Stimulated activated CD4-positive, alpha-beta T cell treated with anti-CD3 and anti-CD28 coated beads, Interleukin-1b, Interleukin-23, amount 100 ng/mL, for 48 hours (primary cell): ENCODE measurements around the gene ATXN10.
"Not testable (repeated sequence)": the region's sequence is repeated elsewhere in the genome, so short reads cannot be mapped to it uniquely, and the experiment has no call there.

Experiments used
- DNase-seq: peaks from one replicate; pipeline ENCODE4 v3.0.0-alpha.2; 2020

The ATXN10 gene

DNA sequence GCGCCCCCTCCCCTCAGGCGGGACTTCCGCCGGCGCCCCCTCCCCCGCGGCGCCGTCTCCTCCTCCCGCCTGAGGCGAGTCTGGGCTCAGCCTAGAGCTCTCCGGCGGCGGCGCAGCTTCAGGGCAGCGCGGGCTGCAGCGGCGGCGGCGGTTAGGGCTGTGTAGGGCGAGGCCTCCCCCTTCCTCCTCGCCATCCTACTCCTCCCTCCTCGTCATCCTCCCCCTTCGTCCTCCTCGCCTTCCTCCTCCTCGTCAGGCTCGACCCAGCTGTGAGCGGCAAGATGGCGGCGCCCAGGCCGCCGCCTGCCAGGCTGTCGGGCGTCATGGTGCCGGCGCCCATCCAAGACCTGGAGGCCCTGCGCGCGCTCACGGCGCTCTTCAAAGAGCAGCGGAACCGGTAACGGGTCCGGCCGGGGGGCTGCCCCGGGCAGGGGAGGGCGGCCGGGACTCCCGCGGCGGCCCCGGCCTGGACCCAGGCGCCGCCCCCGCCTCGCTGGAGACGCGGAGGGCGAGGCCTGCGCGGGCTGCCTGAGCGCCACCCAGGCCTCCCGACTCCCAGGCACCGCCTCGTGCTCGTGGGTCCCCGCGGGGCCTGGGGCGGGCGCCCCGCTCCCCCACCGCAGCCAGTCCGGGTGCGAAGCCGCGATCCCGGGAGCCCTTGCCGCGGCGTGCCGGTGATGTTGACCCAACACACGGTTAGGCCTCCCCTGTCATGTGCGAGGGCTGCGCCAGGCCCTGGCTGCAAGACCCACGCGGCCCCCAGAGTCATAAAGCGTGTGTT is at the start of gene ATXN10:
TSS of gene ATXN10 (plus strand) at position 52 of the 781 bp plus-strand sequence. CDS start at position 282, 230 bp downstream.
- DNase-seq: peak; percentile 64

GRCh38 chr22:45621836-45622600 is 49.6 kb upstream of the ATXN10 start:
- DNase-seq: no peak

DNA sequence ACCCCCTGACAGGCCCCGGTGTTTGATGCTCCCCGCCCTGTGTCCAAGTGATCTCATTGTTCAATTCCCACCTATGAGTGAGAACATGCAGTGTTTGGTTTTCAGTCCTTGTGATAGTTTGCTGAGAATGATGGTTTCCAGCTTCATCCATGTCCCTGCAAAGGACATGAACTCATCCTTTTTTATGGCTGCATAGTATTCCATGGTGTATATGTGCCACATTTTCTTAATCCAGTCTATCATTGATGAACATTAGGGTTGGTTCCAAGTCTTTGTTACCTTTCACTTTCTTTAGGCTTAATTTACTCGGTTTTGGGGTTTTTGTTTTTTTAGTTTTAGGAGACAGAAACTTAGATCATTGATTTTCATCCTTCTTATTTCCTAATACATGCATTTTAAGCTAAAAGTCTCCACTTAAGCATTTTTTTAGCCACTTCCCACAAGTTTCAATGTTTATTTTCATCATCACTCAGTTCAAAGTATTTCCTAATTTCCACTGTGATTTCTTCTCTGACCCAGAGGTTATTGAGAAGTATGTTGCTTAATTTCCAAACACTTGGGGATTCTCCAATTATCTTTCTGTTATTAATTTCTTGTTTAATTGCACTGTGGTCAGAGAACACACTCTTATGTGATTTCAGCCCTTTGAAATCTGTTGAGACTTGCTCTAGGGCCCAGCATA is 48.0 kb upstream of the ATXN10 start:
- DNase-seq: not testable (repeated sequence)

DNA sequence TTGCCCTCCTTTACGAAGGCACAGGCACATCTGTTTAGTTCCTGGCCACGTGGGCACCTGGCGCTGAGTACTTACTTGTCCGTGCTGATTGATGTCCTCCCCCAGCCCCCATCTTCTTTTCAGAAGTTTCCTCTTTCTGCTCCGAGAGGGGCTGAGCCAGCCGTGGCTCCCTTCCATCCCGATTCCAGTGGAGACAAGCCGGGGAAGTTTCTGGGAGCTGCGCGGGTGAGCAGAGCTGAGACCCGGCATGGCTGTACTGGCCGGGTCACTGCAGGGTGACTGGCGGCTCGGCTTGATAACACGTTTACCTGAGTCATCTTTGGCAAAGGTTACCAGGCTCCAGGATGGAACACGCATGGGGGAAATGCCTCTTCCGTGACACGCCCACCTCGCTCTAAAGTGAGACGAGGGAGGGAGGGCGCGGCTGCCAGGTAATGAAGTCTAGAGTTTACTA is 45.4 kb upstream of the ATXN10 start:
- no peak for DNase-seq

- DNase-seq: no peak
Measured at GRCh38 chr22:45627489-45628233, 44.0 kb upstream of the ATXN10 start.

GRCh38 chr22:45628515-45628914 is 43.1 kb upstream of the ATXN10 start:
- no peak for DNase-seq

GRCh38 chr22:45629469-45630089 is 42.1 kb upstream of the ATXN10 start:
- no peak for DNase-seq

DNA sequence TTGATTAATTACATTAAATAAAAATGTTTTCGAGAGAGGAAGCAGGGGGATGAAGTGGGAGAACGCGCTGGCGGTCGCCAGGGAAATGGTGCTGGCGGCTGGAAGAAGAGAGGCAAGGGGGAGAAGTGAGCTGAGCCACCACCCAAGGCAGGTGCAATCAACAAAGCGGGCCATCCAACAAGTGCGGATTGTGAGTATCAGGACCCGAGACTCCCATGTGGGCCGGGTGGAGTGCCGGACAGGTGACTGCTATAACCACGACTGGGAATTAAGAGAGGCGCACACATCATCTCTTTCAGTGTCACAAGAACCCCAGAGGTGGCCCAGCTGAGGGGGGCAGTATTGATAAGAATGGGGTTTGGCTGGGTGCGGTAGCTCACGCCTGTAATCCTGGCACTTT is 41.2 kb upstream of the ATXN10 start:
- no peak for DNase-seq

DNA sequence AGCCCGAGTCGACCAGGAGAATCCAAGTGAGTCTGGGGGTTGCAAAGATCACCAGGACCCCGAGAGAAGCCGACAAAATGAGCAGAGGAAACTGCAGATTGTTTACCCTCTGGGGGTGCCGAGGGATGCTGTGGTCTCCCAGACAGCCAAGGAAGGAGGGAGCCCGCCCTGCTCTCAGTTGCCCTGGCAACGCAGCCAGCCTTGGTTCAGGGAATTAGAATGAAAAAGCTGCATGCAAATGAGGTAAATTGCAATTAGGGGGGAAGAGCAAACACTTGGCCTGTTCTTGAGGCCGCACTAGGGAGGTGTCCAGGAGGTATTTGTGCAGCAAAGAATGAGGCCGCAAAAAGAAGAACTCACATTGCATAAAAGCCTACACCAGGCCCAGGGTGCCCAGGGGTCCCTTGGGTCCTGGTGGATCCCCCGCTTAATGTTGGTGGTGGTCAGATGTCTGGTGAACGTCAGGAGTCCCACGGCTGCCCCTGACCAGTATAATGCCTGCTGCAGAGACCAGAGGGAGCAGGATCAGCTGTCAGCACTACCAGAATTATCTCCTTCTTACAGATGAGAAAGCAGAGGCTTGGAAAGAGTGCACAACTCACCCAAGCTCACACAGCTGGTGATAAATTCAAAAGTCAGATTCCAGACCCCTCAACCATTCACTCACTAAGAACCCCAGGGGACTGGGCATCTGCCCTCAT is 40.3 kb upstream of the ATXN10 start:
- DNase-seq: no peak

GRCh38 chr22:45631841-45632238 is 39.8 kb upstream of the ATXN10 start:
- DNase-seq: no peak

- DNase-seq: no peak
Measured at GRCh38 chr22:45632791-45633515, 38.7 kb upstream of the ATXN10 start.

- DNase-seq: no peak
Measured at GRCh38 chr22:45636683-45637082, 35.0 kb upstream of the ATXN10 start.

DNA sequence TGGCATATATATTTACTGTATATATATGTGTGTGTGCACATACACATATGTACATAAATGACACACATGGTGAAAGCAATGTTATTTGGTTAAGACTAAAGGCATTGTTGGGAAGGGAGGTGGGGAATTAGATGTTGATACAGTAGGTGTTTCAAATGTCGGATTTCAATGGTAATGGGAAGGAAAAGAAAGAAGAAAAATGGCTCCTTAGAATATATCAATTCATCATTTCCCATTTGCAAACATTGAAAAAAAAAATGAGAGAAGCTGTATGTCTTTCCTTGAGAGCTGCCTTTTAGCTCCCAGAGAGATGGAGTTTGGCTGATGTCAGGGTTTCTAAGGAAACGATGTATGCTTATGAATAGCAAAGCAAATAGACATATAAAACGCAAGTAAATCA is 33.4 kb upstream of the ATXN10 start:
- DNase-seq: no peak

- DNase-seq: no peak
Measured at GRCh38 chr22:45638834-45639746, 32.5 kb upstream of the ATXN10 start.

- no peak for DNase-seq
Measured at GRCh38 chr22:45639747-45640102, 31.9 kb upstream of the ATXN10 start.

- no peak for DNase-seq
Measured at GRCh38 chr22:45640291-45640940, 31.2 kb upstream of the ATXN10 start.

GRCh38 chr22:45640941-45641621 is 30.6 kb upstream of the ATXN10 start:
- no peak for DNase-seq

DNA sequence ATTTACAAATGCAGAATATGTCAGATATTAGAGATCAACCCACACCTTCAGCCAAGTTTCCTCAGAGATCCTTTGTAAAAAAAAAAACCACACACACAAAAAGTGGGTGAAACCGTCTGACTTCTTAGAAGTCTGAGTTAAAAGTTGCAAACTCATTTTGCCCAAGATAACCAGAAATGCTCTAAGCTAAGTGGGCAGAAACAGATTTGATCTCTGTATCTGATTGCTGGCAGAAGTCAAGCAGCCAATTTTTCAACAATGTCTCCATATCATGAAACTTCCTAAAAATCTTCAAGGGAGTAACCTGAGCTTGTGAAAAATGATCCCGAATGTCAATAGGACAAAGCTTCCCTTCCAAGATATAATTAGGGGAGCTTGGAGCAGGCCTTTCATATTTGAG is 28.6 kb upstream of the ATXN10 start:
- no peak for DNase-seq

- DNase-seq: no peak
Measured at GRCh38 chr22:45644714-45645113, 26.9 kb upstream of the ATXN10 start.
